CD14-positive monocyte (primary cell): Measurements from ENCODE around the gene WBP1. TPM values are rescaled to one million over a fixed set of nuclear protein-coding genes. Genes with fewer than 3 reads are reported as not detected.

Source experiments
- DNase-seq, 3 donors: peaks; one replicate each; pipeline ENCODE4 v3.0.0-alpha.2; 2011 to 2022
- H2AFZ ChIP-seq: 2 replicates; pipeline ENCODE4 v1.6.0; 2012; ENCODE audit warnings: mild to moderate bottlenecking, low read depth, low read length, inconsistent platforms; ENCODE audit not compliant: insufficient read depth, poor library complexity, severe bottlenecking
- H3K27ac ChIP-seq, 2 donors: 1 replicate in 1 of 2; 2 replicates in 1 of 2; pipeline ENCODE4 v1.5.1; 2012 to 2013; ENCODE audit warnings: low read length in 2 of 2, control low read depth in 1 of 2, inconsistent platforms in 1 of 2, low read depth in 1 of 2, mild to moderate bottlenecking in 1 of 2
- H3K27me3 ChIP-seq, 2 donors: one replicate each; pipeline versions ENCODE4 v1.6.0 to v1.6.1; 2011 to 2013; ENCODE audit warnings: low read length in 2 of 2; ENCODE audit not compliant: control insufficient read depth in 2 of 2, insufficient read depth in 2 of 2
- H3K36me3 ChIP-seq, 2 donors: replicated peaks in 1 of 2; 1 replicate in 1 of 2; 2 replicates in 1 of 2; pipeline versions ENCODE4 v1.5.1 to v1.6.1; 2012 to 2013; ENCODE audit warnings: low read length in 2 of 2, control low read depth in 1 of 2, inconsistent platforms in 1 of 2, mild to moderate bottlenecking in 1 of 2; ENCODE audit not compliant: insufficient read depth in 2 of 2, control insufficient read depth in 1 of 2
- H3K4me1 ChIP-seq, 2 donors: 1 replicate in 1 of 2; 2 replicates in 1 of 2; pipeline versions ENCODE4 v1.5.1 to v1.6.1; 2012 to 2013; ENCODE audit warnings: low read length in 2 of 2, control low read depth in 1 of 2, inconsistent platforms in 1 of 2, mild to moderate bottlenecking in 1 of 2, moderate library complexity in 1 of 2; ENCODE audit not compliant: insufficient read depth in 2 of 2, control insufficient read depth in 1 of 2
- H3K4me2 ChIP-seq: replicated peaks from 2 replicates; pipeline ENCODE3; 2012; ENCODE audit warnings: low read length, moderate library complexity, mild to moderate bottlenecking; ENCODE audit not compliant: poor library complexity, severe bottlenecking; ENCODE audit errors: extremely low read depth
- H3K4me3 ChIP-seq, 3 experiments: fragments of 200-600 bp in 1 of 3; sonication (generic) in 1 of 3; replicated peaks in 1 of 3; 1 replicate in 2 of 3; 2 replicates in 1 of 3; pipeline ENCODE4 v1.5.1; 2011 to 2013; ENCODE audit warnings: low read length in 3 of 3, mild to moderate bottlenecking in 3 of 3, control low read depth in 2 of 3, low read depth in 2 of 3, inconsistent platforms in 1 of 3, moderate library complexity in 1 of 3
- H3K79me2 ChIP-seq: 2 replicates; pipeline ENCODE4 v1.6.0; 2012; ENCODE audit warnings: mild to moderate bottlenecking, control low read depth, inconsistent platforms, low read length, moderate library complexity; ENCODE audit not compliant: insufficient read depth
- H3K9ac ChIP-seq: 2 replicates; pipeline ENCODE4 v1.6.0; 2017; ENCODE audit warnings: low read length, mild to moderate bottlenecking; ENCODE audit not compliant: insufficient read depth, poor library complexity, severe bottlenecking
- H3K9me3 ChIP-seq, 2 donors: replicated peaks in 1 of 2; 1 replicate in 1 of 2; 2 replicates in 1 of 2; pipeline versions ENCODE4 v1.5.1 to v1.6.1; 2012 to 2013; ENCODE audit warnings: low read length in 2 of 2, control low read depth in 1 of 2; ENCODE audit not compliant: control insufficient read depth in 1 of 2, insufficient read depth in 1 of 2
- H4K20me1 ChIP-seq: 2 replicates; pipeline ENCODE4 v1.6.0; 2012; ENCODE audit warnings: mild to moderate bottlenecking, low read length, control low read depth, moderate library complexity; ENCODE audit not compliant: insufficient read depth
- H3K27ac Mint-ChIP-seq, 7 donors: one replicate each; pipeline ENCODE4 v1.8.0; 2020; ENCODE audit warnings: mild to moderate bottlenecking in 7 of 7, mixed read lengths in 7 of 7, moderate library complexity in 6 of 7, inconsistent platforms in 2 of 7
- H3K27me3 Mint-ChIP-seq, 3 donors: one replicate each; pipeline ENCODE4 v1.8.0; 2021 to 2022; ENCODE audit warnings: low read depth in 3 of 3, mild to moderate bottlenecking in 3 of 3, mixed read lengths in 3 of 3, moderate library complexity in 3 of 3, inconsistent platforms in 1 of 3
- H3K36me3 Mint-ChIP-seq, 2 donors: one replicate each; pipeline ENCODE4 v1.8.0; 2020; ENCODE audit warnings: mixed read lengths in 2 of 2, inconsistent platforms in 1 of 2, mild to moderate bottlenecking in 1 of 2
- H3K4me1 Mint-ChIP-seq: one replicate; pipeline ENCODE4 v1.8.0; 2020; ENCODE audit warnings: mild to moderate bottlenecking, mixed read lengths
- H3K4me3 Mint-ChIP-seq, 2 donors: one replicate each; pipeline ENCODE4 v1.8.0; 2020; ENCODE audit warnings: mild to moderate bottlenecking in 2 of 2, mixed read lengths in 2 of 2, moderate library complexity in 1 of 2
- H3K9me3 Mint-ChIP-seq, 7 donors: one replicate each; pipeline ENCODE4 v1.8.0; 2020 to 2022; ENCODE audit warnings: mixed read lengths in 7 of 7, mild to moderate bottlenecking in 6 of 7, moderate library complexity in 6 of 7, inconsistent platforms in 2 of 7
- WGBS: methylation state at CpG from one replicate; pipeline ENCODE4 v1.1.5; 2013; ENCODE audit warnings: missing lambda C conversion rate; ENCODE audit not compliant: insufficient coverage; 5-methylcytosine and 5-hydroxymethylcytosine counted together
- intact Hi-C, 2 donors: fragments of 100-400 bp; cut with micrococcal nuclease; formaldehyde crosslinking; loops; one replicate each; pipeline versions ENCODE4 v1.15.0 to v1.15.1; 2023
- polyA plus RNA-seq, 3 donors: library from polyadenylated mRNA; depleted of rRNA in 1 of 3; unstranded in 2 of 3; stranded (reverse) in 1 of 3; fragments of 300-500 nt in 2 of 3; fragments of >200 nt in 1 of 3; fragmentation: Illumina TruSeq in 2 of 3; gene quantifications; 1 replicate in 2 of 3; 2 replicates in 1 of 3; pipeline ENCODE4 v1.2.3, GENCODE V29; 2012 to 2021
- TF ChIP-seq, protein P1 (sequence below): fragments of 200-600 bp; IDR thresholded peaks from one replicate; pipeline ENCODE4 v1.8.0; 2022; ENCODE audit warnings: antibody characterized with exemption, mild to moderate bottlenecking

The WBP1 gene
- polyA plus RNA-seq, 3 donors: 23.9 to 109 (median 31.0) TPM

DNA sequence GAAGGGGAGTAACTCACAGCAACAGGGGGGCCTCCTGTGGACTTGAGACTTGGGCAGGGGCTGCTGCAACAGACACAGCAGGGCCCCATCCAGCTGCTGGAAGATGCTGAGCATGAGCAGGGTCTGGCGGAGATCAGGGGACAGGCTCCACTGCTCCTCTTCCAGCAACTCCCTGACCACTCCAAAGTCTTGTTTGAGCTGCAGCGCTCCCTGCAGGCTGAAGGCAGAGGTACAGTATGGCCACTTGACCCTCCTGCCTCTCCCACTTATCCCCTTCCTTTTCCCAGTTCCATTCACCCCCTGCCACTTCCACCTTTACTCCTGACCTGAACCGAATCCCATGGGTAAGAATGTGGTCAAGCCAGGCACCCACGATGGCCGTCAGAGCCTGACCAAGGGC, 16.7 kb downstream of the WBP1 start:
- no peak overlapping the region for H3K27ac Mint-ChIP-seq
- no peaks in the 10 kb centered on the region for H3K9me3 ChIP-seq
- H3K4me2 ChIP-seq: no peak overlapping the region
- intact Hi-C loops: no loop called here
- peaks cover 0 to 2% (median 2%) of the 10 kb centered on the region in 3 donors for H3K27me3 Mint-ChIP-seq
- H3K27me3 ChIP-seq: no peaks in the 10 kb centered on the region
- H2AFZ ChIP-seq: no peak overlapping the region
- TF ChIP-seq, protein P1, sequence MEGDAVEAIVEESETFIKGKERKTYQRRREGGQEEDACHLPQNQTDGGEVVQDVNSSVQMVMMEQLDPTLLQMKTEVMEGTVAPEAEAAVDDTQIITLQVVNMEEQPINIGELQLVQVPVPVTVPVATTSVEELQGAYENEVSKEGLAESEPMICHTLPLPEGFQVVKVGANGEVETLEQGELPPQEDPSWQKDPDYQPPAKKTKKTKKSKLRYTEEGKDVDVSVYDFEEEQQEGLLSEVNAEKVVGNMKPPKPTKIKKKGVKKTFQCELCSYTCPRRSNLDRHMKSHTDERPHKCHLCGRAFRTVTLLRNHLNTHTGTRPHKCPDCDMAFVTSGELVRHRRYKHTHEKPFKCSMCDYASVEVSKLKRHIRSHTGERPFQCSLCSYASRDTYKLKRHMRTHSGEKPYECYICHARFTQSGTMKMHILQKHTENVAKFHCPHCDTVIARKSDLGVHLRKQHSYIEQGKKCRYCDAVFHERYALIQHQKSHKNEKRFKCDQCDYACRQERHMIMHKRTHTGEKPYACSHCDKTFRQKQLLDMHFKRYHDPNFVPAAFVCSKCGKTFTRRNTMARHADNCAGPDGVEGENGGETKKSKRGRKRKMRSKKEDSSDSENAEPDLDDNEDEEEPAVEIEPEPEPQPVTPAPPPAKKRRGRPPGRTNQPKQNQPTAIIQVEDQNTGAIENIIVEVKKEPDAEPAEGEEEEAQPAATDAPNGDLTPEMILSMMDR: peak; percentile 31
- H3K4me1 Mint-ChIP-seq: peaks cover 35% of the 10 kb centered on the region
- peaks cover 14 to 24% of the 10 kb centered on the region in 2 donors for H3K36me3 ChIP-seq
- H4K20me1 ChIP-seq: peaks cover 8% of the 10 kb centered on the region
- H3K36me3 Mint-ChIP-seq: peaks cover 23 to 41% of the 10 kb centered on the region in 2 donors
- H3K27ac ChIP-seq: no peak overlapping the region
- H3K9me3 Mint-ChIP-seq: peaks cover 0 to 3% (median 0%) of the 10 kb centered on the region in 7 donors
- no peak for DNase-seq
- 93% methylated on average over 5 of the region's 5 CpGs for WGBS
- H3K9ac ChIP-seq: no peak overlapping the region
- peaks cover 22% of the 10 kb centered on the region for H3K79me2 ChIP-seq
- no peak overlapping the region for H3K4me3 ChIP-seq
- peaks cover 35 to 41% of the 10 kb centered on the region in 2 donors for H3K4me1 ChIP-seq
- no peak overlapping the region for H3K4me3 Mint-ChIP-seq

DNA sequence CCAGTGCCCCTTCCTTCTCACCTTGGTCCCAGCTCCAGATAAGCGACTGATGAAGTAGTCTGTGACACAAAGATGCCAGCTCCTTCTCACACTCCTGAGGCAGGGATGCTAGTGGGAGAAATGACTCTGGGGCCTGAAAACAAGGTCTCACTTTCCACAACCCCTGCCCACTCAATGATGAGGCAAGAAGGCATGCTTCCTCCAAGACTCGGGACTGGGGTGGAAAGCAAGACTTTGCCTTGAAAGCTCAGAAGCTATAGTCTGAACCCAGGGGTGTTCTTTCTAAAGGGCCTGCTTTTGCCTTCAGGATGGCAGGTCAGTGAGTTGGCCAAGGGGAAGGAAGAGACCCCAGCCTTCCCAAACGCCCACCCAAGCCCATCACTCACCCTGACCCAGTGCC, 23.2 kb downstream of the WBP1 start:
- peaks cover 53% of the 10 kb centered on the region for H3K79me2 ChIP-seq
- H3K36me3 Mint-ChIP-seq: peaks cover 25 to 41% of the 10 kb centered on the region in 2 donors
- TF ChIP-seq, protein P1: no peak
- intact Hi-C loops: loop anchor here in 1 of 2 donors (5.0 kb wide), 1 partner anchor 46 kb away; the partner anchor contains the start of genes AUP1, DQX1 and HTRA2
- no peak overlapping the region for H2AFZ ChIP-seq
- peak overlapping the region; percentile 100 for H3K4me3 Mint-ChIP-seq
- peaks cover 0 to 2% (median 0%) of the 10 kb centered on the region in 3 donors for H3K27me3 Mint-ChIP-seq
- peaks cover 36 to 45% of the 10 kb centered on the region in 2 donors for H3K4me1 ChIP-seq
- WGBS: no CpG with 5 or more reads among the region's 3 CpGs
- H3K4me1 Mint-ChIP-seq: peaks cover 40% of the 10 kb centered on the region
- peak overlapping the region; percentile 95 for H3K4me2 ChIP-seq
- H3K27ac ChIP-seq: peak overlapping the region in 1 of 2 donors; percentile 90
- H3K36me3 ChIP-seq: peaks cover 13 to 27% of the 10 kb centered on the region in 2 donors
- DNase-seq: no peak
- H3K27ac Mint-ChIP-seq: peak overlapping the region in 2 of 7 donors; percentile 37 to 42
- H3K4me3 ChIP-seq: peak overlapping the region in 2 of 3 experiments; percentile 86 to 94
- H3K9me3 ChIP-seq: no peaks in the 10 kb centered on the region
- H3K27me3 ChIP-seq: no peaks in the 10 kb centered on the region
- H4K20me1 ChIP-seq: peaks cover 28% of the 10 kb centered on the region
- peak overlapping the region; percentile 76 for H3K9ac ChIP-seq
- H3K9me3 Mint-ChIP-seq: no peaks in the 10 kb centered on the region
